SK-N-SH treated with all-trans-retinoic acid at 6 μM for 48 hours (cell line): ENCODE results near the gene DCC.

Experiments used
- ATAC-seq: fragments of 200-7000 bp; cut with Tn5 transposase; 3 replicates; pipeline ENCODE4 v1.9.1; 2020; ENCODE audit warnings: mild to moderate bottlenecking, moderate library complexity
- ARNTL ChIP-seq: fragments of 450-650 bp; formaldehyde crosslinking; IDR thresholded peaks from 2 replicates; pipeline ENCODE4 v1.5.0; 2020; ENCODE audit warnings: low read depth, mild to moderate bottlenecking, moderate library complexity, borderline replicate concordance
- BACH2 ChIP-seq: fragments of 250-450 bp; sonication (Bioruptor Pico); IDR thresholded peaks from 2 replicates; pipeline ENCODE4 v1.9.0; 2021; ENCODE audit warnings: mild to moderate bottlenecking, borderline replicate concordance
- ESRRG ChIP-seq: fragments of 250-450 bp; sonication (Bioruptor Pico); IDR thresholded peaks from 2 replicates; pipeline ENCODE4 v1.6.1; 2021; ENCODE audit warnings: mild to moderate bottlenecking
- GLIS3 ChIP-seq: fragments of 250-450 bp; sonication (Bioruptor Pico); IDR thresholded peaks from 2 replicates; pipeline ENCODE4 v1.5.0; 2020; ENCODE audit warnings: mild to moderate bottlenecking, moderate library complexity
- ISL1 ChIP-seq: fragments of 250-450 bp; sonication (Bioruptor Pico); IDR thresholded peaks from 2 replicates; pipeline ENCODE4 v2.1.2; 2022; ENCODE audit warnings: mild to moderate bottlenecking, moderate library complexity
- OSR1 ChIP-seq: fragments of 250-450 bp; sonication (Bioruptor Pico); IDR thresholded peaks from 2 replicates; pipeline ENCODE4 v1.8.0; 2022; ENCODE audit warnings: moderate library complexity, mild to moderate bottlenecking, inconsistent platforms
- PPARA ChIP-seq: fragments of 250-450 bp; sonication (Bioruptor Pico); IDR thresholded peaks from 2 replicates; pipeline ENCODE4 v1.5.0; 2020; ENCODE audit warnings: mild to moderate bottlenecking, borderline replicate concordance
- RARB ChIP-seq: fragments of 250-450 bp; sonication (Bioruptor Pico); IDR thresholded peaks from 2 replicates; pipeline ENCODE4 v1.8.0; 2021; ENCODE audit warnings: mild to moderate bottlenecking, moderate library complexity
- TCF4 ChIP-seq: fragments of 250-450 bp; sonication (Bioruptor Pico); IDR thresholded peaks from 2 replicates; pipeline ENCODE4 v1.8.0; 2021; ENCODE audit warnings: mild to moderate bottlenecking, moderate library complexity, borderline replicate concordance
- TOX ChIP-seq: fragments of 250-450 bp; sonication (Bioruptor Pico); IDR thresholded peaks from 2 replicates; pipeline ENCODE4 v1.8.0; 2021; ENCODE audit warnings: mild to moderate bottlenecking, moderate library complexity, borderline replicate concordance
- ZFP3 ChIP-seq: fragments of 250-450 bp; sonication (Bioruptor Pico); IDR thresholded peaks from 2 replicates; pipeline ENCODE4 v1.5.0; 2020; ENCODE audit warnings: mild to moderate bottlenecking, moderate library complexity
- ZFP30 ChIP-seq: fragments of 450-650 bp; formaldehyde crosslinking; IDR thresholded peaks from 2 replicates; pipeline ENCODE4 v1.5.0; 2022; ENCODE audit warnings: mild to moderate bottlenecking, moderate library complexity
- ZNF565 ChIP-seq: fragments of 450-650 bp; formaldehyde crosslinking; conservative IDR thresholded peaks from 2 replicates; pipeline ENCODE4 v1.5.0; 2020; ENCODE audit warnings: low read depth, mild to moderate bottlenecking, moderate library complexity
- ZNF8 ChIP-seq: fragments of 450-650 bp; formaldehyde crosslinking; IDR thresholded peaks from 2 replicates; pipeline ENCODE4 v1.5.0; 2020; ENCODE audit warnings: mild to moderate bottlenecking, moderate library complexity
- TF ChIP-seq, protein P1 (sequence below): fragments of 250-450 bp; sonication (Bioruptor Pico); IDR thresholded peaks from 2 replicates; pipeline ENCODE4 v1.5.1; 2021; ENCODE audit warnings: mild to moderate bottlenecking, moderate library complexity
- TF ChIP-seq, protein P2 (sequence below): fragments of 250-450 bp; sonication (Bioruptor Pico); IDR thresholded peaks from 2 replicates; pipeline ENCODE4 v1.5.0; 2020; ENCODE audit warnings: mild to moderate bottlenecking, moderate library complexity
- TF ChIP-seq, protein P3 (sequence below): fragments of 250-450 bp; sonication (Bioruptor Pico); IDR thresholded peaks from 2 replicates; pipeline ENCODE4 v1.8.0; 2021; ENCODE audit warnings: low read depth, mild to moderate bottlenecking, moderate library complexity, borderline replicate concordance
- TF ChIP-seq, protein P4 (sequence below): fragments of 250-450 bp; sonication (Bioruptor Pico); IDR thresholded peaks from 2 replicates; pipeline ENCODE4 v1.8.0; 2020; ENCODE audit warnings: mild to moderate bottlenecking, moderate library complexity, borderline replicate concordance
- TF ChIP-seq, protein P5 (sequence below): fragments of 250-450 bp; sonication (Bioruptor Pico); IDR thresholded peaks from 2 replicates; pipeline ENCODE4 v1.5.1; 2020; ENCODE audit warnings: low read depth, mild to moderate bottlenecking, moderate library complexity

The DCC gene

DNA sequence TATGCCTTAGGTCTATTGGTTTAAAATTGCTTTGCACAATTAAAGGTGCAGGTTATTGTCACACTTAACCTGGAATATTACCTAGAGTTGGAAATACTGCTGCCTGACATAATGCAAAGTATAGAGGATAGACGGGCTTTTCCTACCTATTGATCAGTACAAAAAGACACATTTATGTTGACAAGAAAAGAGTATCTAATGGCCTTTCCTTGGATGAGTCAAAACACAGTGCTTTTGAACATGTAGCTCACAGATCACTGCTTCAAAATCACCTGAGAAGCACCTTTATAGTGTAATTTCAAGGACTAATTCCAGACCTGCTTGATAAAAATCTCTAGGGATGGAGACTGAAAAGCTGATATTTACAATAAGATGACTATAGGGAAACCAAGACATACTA is 262.8 kb downstream of the DCC start:
- no peak for ATAC-seq
- TF ChIP-seq, protein P1, sequence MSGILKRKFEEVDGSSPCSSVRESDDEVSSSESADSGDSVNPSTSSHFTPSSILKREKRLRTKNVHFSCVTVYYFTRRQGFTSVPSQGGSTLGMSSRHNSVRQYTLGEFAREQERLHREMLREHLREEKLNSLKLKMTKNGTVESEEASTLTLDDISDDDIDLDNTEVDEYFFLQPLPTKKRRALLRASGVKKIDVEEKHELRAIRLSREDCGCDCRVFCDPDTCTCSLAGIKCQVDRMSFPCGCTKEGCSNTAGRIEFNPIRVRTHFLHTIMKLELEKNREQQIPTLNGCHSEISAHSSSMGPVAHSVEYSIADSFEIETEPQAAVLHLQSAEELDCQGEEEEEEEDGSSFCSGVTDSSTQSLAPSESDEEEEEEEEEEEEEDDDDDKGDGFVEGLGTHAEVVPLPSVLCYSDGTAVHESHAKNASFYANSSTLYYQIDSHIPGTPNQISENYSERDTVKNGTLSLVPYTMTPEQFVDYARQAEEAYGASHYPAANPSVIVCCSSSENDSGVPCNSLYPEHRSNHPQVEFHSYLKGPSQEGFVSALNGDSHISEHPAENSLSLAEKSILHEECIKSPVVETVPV (CRISPR knock-in tag) = no peak
- TF ChIP-seq BACH2 (CRISPR knock-in tag) (no peak), ZNF8 (CRISPR knock-in tag) (no peak), TCF4 (CRISPR knock-in tag) (no peak), ARNTL (no peak), ESRRG (CRISPR knock-in tag) (no peak), RARB (no peak), ZNF565 (CRISPR knock-in tag) (no peak), OSR1 (CRISPR knock-in tag) (no peak)
- TF ChIP-seq, protein P2, sequence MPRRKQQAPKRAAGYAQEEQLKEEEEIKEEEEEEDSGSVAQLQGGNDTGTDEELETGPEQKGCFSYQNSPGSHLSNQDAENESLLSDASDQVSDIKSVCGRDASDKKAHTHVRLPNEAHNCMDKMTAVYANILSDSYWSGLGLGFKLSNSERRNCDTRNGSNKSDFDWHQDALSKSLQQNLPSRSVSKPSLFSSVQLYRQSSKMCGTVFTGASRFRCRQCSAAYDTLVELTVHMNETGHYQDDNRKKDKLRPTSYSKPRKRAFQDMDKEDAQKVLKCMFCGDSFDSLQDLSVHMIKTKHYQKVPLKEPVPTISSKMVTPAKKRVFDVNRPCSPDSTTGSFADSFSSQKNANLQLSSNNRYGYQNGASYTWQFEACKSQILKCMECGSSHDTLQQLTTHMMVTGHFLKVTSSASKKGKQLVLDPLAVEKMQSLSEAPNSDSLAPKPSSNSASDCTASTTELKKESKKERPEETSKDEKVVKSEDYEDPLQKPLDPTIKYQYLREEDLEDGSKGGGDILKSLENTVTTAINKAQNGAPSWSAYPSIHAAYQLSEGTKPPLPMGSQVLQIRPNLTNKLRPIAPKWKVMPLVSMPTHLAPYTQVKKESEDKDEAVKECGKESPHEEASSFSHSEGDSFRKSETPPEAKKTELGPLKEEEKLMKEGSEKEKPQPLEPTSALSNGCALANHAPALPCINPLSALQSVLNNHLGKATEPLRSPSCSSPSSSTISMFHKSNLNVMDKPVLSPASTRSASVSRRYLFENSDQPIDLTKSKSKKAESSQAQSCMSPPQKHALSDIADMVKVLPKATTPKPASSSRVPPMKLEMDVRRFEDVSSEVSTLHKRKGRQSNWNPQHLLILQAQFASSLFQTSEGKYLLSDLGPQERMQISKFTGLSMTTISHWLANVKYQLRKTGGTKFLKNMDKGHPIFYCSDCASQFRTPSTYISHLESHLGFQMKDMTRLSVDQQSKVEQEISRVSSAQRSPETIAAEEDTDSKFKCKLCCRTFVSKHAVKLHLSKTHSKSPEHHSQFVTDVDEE = no peak

DNA sequence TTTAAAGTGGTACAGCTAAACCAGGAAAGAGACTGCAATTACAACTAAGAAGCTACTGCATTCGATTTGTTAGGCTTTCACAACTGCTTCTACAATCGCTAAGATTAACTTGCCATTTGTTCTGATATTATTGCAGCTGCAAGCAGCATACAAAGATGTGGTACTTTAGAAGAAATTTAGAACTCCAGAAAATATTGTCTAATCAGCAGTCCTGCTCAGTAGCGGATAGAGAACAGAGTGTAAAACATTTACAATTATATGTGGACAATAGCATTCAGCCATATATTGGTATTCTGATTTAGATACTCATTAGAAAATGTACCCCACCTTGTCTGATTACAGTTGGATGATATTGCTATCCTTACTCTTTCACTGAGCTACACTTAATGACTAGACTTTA is 265.3 kb downstream of the DCC start:
- TF ChIP-seq RARB (no peak), TOX (no peak), ARNTL (no peak), TCF4 (CRISPR knock-in tag) (no peak), BACH2 (CRISPR knock-in tag) (no peak), ZFP3 (CRISPR knock-in tag) (no peak), GLIS3 (CRISPR knock-in tag) (no peak), PPARA (CRISPR knock-in tag) (no peak), ZNF565 (CRISPR knock-in tag) (no peak), ESRRG (CRISPR knock-in tag) (no peak), ISL1 (no peak), ZFP30 (CRISPR knock-in tag) (no peak), ZNF8 (CRISPR knock-in tag) (no peak)
- TF ChIP-seq, protein P3, sequence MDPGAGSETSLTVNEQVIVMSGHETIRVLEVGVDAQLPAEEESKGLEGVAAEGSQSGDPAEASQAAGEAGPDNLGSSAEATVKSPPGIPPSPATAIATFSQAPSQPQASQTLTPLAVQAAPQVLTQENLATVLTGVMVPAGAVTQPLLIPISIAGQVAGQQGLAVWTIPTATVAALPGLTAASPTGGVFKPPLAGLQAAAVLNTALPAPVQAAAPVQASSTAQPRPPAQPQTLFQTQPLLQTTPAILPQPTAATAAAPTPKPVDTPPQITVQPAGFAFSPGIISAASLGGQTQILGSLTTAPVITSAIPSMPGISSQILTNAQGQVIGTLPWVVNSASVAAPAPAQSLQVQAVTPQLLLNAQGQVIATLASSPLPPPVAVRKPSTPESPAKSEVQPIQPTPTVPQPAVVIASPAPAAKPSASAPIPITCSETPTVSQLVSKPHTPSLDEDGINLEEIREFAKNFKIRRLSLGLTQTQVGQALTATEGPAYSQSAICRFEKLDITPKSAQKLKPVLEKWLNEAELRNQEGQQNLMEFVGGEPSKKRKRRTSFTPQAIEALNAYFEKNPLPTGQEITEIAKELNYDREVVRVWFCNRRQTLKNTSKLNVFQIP (CRISPR knock-in tag) = no peak
- TF ChIP-seq, protein P1 (CRISPR knock-in tag) = no peak
- TF ChIP-seq, protein P4, sequence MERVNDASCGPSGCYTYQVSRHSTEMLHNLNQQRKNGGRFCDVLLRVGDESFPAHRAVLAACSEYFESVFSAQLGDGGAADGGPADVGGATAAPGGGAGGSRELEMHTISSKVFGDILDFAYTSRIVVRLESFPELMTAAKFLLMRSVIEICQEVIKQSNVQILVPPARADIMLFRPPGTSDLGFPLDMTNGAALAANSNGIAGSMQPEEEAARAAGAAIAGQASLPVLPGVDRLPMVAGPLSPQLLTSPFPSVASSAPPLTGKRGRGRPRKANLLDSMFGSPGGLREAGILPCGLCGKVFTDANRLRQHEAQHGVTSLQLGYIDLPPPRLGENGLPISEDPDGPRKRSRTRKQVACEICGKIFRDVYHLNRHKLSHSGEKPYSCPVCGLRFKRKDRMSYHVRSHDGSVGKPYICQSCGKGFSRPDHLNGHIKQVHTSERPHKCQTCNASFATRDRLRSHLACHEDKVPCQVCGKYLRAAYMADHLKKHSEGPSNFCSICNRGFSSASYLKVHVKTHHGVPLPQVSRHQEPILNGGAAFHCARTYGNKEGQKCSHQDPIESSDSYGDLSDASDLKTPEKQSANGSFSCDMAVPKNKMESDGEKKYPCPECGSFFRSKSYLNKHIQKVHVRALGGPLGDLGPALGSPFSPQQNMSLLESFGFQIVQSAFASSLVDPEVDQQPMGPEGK = no peak
- TF ChIP-seq, protein P5, sequence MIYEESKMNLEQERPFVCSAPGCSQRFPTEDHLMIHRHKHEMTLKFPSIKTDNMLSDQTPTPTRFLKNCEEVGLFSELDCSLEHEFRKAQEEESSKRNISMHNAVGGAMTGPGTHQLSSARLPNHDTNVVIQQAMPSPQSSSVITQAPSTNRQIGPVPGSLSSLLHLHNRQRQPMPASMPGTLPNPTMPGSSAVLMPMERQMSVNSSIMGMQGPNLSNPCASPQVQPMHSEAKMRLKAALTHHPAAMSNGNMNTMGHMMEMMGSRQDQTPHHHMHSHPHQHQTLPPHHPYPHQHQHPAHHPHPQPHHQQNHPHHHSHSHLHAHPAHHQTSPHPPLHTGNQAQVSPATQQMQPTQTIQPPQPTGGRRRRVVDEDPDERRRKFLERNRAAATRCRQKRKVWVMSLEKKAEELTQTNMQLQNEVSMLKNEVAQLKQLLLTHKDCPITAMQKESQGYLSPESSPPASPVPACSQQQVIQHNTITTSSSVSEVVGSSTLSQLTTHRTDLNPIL = no peak
- TF ChIP-seq, protein P2 = no peak
- no peak for ATAC-seq
